ENCODE measurements around the gene CREB3L2.
"Not testable (repeated sequence)": the region's sequence is repeated elsewhere in the genome, so short reads cannot be mapped to it uniquely, and the experiment has no call there.

The CREB3L2 gene

DNA sequence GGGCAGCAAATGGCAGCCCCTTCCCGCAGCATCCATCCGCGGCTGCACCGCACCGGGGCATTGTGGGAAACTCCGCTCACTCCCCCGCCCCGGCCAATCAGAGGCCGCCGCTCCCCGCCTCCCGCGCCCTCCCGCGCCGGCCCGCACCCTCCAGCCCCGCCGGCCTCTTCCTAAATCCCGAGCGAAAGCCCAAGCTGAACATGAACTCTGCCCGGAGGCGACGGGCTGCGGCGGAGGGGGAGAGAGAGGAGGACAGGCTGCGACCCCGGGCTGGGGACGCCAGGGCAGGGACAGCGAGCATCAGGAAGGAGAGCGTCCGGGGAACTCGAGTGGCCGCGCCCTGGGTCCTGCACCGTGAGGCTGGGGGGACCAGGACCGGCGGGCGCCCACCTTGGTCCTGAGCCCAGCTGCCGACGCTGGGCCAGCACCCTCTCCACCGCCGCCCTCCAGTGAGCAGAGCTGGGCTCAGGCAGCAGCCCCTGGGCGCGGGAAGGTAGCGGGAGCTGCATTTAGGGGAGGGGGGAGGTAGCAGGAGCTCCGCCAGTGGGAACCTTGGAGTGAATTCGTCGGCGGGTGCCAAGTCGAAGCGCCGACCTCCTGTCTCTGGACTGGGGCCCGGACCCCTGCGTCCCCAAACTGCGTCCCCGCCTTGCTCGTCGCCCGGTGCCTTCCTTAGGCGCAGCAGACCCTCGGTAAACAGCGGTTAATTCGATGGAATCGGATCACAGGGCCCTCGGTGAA lies 154.9 kb downstream of the CREB3L2 start, which contains the start of gene DGKI:
DGKI (minus strand) TSS at position 148 of the 741 bp plus-strand sequence.
- DNase-seq (ENCODE audit: low read depth in 1 of 2, low spot score in 1 of 2), result no peak

DNA sequence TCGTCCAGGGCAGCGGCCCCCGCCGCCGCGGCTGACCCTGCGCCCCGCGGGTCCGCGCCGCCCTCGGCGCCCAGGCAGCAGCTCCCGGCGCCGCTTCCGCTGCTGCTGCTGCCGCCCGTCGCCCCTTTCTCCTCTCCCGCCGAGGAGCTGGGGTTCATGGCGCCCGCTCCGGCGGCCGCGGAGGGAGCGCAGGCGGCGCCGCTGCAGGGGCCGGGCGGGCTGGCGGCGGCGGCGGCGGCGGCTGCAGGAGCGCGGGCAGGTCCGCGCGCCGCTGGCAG lies 155.4 kb downstream of the CREB3L2 start:
- no peak for DNase-seq (ENCODE audit: low read depth in 1 of 2, low spot score in 1 of 2)

DNA sequence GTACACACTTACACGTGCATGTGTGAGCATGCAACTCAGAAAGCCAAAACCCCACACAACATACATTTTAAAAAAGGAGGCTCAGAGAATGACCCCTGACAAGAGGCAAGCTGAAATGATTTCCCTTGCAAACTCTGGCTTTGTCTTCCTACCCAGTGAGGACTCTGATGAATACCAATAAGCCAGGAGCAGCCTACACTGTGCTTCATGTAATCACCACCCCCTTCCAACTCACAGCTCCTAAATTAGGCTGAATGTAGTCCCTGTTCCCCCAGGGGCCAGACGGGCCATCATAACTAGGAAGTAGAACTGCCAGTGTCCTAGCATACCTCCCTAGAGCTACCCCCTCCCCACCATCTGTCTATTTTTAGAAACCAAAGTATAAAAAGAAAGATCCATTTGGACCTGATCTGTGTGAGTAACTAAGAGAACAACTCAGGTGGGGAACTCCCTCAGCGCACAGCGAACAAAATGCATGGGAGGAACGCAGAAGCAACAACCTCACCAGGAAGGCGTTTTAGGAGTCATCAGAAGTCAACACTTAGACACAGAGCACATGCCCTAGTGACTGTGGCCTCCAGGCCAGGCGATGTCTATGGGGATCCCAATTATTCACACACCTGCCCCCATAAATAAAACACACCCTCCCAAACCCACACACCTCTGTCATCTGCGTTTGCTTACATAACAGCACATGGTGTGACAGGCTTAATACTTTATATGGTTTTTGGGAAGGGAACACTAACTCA lies 157.0 kb downstream of the CREB3L2 start:
- DNase-seq (ENCODE audit: low read depth in 1 of 2, low spot score in 1 of 2), result no peak

DNA sequence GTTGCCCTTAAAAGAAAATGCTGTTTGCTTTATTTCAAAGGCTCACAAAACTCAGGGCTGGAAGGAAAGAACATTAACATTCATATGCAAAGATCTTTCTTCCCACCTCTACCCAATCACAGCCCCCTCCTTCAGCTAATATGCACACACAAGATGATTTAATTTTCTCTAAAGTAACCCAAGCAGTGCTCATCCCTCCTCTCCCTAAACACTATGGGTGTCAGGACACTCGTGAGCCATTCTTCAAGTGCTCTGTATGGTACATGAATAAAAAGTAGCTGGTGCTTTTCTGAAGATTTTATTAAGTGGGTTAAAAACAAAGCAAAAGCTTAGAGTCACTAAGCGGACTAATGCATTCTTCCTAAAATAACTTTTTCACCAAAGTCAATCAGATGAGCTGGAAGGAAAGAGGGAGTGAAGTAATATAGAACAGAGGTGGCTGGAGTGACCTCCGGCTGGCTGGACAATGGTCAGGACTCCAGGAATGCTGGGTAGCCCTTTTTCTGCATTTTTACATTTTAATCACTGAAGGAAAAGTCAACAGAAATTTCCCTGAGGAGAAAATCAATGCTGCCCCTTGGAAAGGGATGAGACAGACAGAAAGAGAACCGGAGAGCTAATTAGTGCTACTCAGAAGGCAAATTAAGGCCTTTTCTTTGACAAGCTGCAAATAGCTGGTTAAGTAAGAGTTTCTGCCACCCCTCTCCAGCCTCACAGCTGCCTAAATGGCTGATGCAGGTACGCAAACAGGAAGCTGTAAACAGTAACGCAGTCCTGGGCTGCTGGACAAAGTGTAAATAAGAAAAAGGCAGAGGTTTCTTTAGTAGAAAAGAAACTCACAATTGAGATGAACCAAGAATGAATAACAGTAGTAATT lies 161.7 kb downstream of the CREB3L2 start:
- no peak for DNase-seq (ENCODE audit: low read depth in 1 of 2, low spot score in 1 of 2)

DNA sequence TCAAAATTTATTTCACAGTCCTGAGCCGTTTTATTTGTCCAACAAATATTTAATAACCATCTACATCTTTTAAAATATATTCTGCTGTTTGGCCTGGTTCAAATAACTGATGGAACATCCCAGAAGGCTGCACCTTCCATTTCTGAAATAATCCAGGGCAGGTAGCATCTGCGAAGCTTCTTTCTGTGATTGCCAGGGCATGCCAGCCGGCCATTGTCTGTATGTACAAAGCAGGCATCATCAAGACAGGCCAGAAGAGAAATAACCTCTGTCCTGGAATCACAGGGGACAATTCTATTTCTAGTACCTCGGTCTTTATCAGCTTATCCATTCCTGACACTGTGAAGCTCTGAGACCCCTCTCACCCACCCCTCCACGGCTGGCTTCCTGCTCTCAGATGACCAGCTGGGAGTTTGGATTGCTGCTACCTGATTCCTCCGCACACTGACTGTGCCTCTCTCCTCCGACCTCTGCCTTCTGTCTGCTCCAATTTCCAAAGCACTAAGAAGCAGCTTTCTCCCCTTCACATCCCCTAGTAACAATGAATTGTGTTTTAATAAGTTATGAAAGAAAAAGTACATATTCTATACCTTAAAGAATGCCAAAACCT lies 163.1 kb downstream of the CREB3L2 start:
- no peak for DNase-seq (ENCODE audit: low read depth in 1 of 2, low spot score in 1 of 2)

DNA sequence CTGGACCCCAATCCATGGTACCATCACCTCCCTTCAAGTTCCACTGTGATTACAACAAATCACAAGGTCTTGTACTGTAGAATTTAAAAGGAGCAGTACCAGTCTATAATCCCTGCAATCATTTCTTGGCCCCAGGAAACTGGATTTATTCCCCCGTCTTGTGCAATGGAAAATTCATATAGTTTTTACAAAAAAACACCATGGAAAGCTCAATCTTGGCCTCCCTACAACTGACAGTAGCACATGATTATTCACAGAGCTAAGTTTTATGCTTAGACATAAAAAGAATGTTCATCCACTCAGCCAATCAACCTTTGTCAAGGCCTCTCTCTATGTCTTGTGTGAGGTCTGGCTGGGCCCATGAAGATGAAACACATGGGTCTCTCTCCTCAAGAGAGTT lies 165.3 kb downstream of the CREB3L2 start:
- DNase-seq (ENCODE audit: low read depth in 1 of 2, low spot score in 1 of 2), result no peak

DNA sequence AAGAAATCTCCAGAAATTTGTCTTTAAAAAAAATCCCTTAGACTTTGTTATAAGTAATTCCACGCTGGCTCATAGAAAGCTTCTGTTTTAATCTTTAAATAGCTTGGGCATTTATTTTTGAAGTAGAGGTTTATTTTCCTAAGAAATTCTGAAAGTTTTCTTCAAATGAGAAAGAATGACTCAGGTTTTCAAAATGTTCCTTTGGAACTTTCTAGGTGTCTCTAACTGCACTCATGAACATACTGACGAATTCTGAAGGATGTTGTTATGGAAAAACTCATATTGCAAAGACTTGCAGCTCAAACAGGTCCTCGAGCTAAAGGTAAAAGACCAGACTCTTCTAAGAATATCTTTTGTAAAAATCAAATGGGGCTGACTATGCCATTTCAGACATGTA lies 165.8 kb downstream of the CREB3L2 start:
- DNase-seq (ENCODE audit: low read depth in 1 of 2, low spot score in 1 of 2), result no peak

DNA sequence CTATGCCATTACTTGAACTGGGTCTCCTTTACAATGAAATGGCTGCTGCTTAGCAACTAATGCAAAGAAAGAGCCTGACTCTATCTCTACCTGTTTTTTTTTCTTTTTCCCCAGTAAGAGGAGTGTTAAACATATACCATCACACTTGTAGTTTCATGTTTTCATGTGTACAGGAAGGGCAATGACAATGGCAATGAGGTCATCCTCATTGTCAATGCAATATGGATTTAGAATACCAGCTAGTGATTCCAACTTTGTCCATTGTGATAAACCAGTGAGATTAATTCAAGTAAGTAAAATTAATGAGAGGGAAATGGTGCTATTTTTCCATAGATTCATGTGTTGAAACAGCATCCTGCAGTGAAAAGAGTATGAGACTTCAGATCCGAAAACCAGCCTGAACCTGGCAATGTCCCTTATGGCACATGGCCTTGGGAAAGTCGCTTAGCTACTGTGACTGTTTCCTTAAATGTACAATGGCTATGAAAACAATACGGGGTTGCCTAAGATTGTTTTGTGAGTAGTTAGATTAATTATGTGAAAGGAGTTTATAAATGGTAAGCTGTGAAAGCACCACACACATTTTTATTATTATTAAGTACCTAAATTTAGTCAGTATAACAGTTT lies 166.3 kb downstream of the CREB3L2 start:
- DNase-seq (ENCODE audit: low read depth in 1 of 2, low spot score in 1 of 2), result no peak

DNA sequence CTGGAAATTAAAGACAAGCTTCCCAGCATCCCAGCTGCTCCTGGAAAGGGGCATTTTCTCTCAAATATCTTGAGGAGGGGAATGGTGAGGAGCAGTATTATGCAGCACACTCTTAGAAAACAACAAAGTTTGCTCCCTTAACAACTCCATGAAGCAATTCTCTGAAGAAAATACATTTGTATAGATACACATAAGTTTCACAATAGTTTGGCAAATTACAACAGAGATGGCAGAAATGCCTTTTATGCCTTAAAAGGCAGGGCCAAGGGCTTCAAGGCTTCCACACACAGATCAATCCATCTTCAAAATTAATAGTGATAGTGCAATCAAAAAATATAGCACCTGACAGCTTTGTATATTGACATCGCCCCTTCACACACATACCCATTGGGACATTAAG lies 167.3 kb downstream of the CREB3L2 start:
- DNase-seq (ENCODE audit: low read depth in 1 of 2, low spot score in 1 of 2), result no peak

DNA sequence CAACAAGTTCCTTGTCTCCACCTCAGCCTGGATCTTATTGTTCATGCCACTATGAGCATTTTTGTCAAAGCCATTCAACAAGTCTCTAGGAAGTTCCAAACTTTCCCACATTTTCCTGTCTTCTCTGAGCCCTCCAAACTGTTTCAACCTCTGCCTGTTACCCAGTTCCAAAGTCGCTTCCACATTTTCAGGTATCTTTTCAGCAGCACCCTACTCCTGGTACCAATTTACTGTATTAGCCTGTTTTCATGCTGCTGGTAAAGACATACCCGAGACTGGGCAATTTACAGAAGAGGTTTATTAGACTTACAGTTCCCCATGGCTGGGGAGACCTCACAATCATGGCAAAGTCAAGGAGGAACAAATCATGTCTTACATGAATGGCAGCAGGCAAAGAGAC lies 168.9 kb downstream of the CREB3L2 start:
- not testable (repeated sequence) for DNase-seq (ENCODE audit: low read depth in 1 of 2, low spot score in 1 of 2)

DNA sequence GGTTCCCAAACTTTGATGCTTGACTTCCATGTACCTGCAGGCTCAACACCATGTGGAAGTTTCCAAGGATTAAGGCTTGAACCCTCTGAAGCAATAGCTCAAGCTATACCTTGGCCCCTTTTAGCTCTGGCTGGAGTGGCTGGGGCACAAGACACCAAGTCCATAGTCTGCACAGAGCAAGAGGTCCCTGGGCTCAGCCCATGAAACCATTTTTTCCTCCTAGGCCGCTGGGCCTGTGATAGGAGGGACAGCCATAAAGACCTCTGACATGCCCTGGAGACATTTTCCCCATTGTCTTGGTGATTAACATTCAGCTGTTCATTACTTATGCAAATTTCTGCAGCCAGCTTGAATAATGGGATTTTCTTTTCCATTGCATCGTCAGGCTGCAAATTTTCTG lies 169.5 kb downstream of the CREB3L2 start:
- no peak for DNase-seq (ENCODE audit: low read depth in 1 of 2, low spot score in 1 of 2)

DNA sequence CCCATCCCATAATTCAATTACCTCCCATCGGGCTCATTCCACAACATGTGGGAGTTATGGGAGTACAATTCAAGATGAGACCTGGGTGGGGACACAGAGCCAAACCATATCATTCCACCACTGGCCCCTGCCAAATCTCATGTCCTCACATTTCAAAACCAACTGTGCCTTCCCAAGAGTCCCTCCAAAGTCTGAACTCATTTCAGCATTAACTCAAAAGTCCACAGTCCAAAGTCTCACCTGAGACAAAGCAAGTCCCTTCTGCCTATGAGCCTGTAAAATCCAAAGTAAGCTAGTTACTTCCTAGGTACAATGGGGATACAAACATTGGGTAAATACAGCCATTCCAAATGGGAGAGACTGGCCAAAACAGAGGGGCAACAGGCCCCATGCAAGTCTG lies 170.3 kb downstream of the CREB3L2 start:
- DNase-seq (ENCODE audit: low read depth in 1 of 2, low spot score in 1 of 2), result not testable (repeated sequence)

DNA sequence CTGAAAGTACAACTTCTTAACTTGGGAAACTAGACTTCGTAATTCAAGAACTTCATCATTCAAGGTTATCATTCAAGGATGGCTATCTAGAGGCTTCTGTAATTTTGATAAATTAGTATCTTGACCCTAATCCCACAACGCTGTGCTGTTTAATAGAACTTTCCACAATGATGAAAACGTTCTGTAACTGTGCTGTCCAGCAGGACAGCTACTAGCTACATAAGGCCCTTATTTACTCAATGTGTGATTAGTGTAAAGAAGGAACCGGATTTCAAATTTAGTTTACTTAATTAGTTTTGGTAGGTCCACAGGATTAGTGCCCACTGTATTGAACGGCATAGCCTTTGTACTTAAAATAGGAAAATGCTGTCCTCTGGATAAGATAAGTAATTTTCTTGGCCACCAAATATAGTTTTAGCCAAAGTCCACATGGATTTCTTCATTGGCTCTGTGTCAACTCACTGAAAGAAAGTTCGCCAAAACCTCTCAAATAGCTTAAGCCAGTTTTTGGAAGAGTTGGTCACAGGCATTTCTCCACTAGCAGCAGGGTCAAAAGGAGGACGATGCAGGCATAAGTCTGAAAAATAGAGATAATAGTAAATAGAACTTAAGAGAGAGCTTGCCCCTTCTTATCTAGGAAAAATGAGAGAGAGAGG lies 172.4 kb downstream of the CREB3L2 start:
- no peak for DNase-seq (ENCODE audit: low read depth in 1 of 2, low spot score in 1 of 2)

DNA sequence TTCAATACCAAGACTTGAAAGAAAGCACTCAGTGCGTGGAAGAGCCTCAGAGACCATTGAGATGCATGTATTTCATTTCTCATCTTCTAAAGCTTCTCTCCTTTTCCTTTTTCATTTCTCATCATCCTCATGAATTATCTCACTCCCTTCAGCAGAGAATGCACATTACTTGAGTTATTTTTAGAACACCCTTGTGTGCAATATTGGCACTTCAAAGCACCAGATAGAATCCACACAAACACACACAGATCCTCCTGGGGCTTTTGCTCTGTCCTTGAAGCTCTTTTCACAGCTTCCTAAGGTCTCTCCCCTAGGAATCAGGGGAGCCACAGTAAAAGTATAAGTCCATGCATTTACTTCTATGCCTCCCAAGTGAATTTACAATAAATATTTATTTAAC lies 173.4 kb downstream of the CREB3L2 start:
- no peak for DNase-seq (ENCODE audit: low read depth in 1 of 2, low spot score in 1 of 2)

DNA sequence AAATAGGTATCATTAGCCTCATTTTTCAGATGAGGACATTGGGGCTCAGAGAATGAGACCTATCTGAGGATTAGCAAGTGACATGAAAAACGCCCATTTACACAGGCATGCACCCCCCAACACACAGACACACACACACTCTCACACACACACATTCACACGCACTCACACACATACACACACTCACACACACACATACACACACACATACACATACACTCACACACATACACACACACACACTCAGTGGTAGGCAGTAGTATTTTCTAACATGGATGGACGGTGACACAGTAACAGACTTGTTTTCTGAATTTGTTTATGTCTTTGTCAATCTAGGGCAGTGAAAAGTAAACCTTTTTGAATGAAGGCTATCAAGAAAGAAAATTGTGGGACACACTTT lies 176.4 kb downstream of the CREB3L2 start:
- DNase-seq (ENCODE audit: low read depth in 1 of 2, low spot score in 1 of 2), result no peak

Data from stimulated activated CD4-positive, alpha-beta T cell treated with anti-CD3 and anti-CD28 coated beads, Interleukin-15, amount 100 ng/mL, for 1 hour (primary cell).